DMS114 treated with DMSO at 0.1 percent for 48 hours (cell line): ENCODE measurements around the gene ADAMTS13.
A peak's percentile ranks its signal among the peaks of the same experiment; 100 is the strongest.
"Not testable (repeated sequence)": the region's sequence is repeated elsewhere in the genome, so short reads cannot be mapped to it uniquely, and the experiment has no call there.

Experiments used
- DNase-seq: peaks from one replicate; lab custom pipeline; 2025; ENCODE audit not compliant: unreplicated experiment; lab: John Stamatoyannopoulos, UW

The ADAMTS13 gene

GRCh38 chr9:133421615-133422542 is at the start of gene ADAMTS13:
TSS of gene ADAMTS13 (plus strand) at chr9:133422367. CDS start at chr9:133422444, 77 bp downstream.
- peak; percentile 17 for DNase-seq

DNA sequence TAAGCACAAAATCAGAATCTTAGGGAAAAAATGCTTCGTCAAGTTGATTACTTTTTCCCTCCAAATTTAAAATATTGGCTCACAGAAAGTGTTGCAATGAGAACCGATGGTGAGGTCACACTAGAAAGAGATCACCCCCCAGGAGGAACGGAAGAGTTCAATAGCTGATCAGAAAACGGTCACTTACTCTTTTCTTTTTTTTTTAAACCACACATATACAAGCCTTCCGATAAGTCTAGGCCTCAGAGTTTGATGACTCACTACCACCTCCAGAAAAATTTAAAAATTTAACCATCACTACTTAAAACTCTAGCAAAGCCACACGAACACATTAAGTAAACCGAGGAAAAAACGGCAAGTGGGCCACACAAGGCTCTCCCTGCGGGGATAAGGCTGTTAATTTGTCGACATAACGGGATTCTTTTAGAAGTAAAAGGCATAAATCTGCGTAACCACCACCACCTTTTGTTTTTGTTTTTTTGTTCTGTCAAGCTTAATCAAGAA is 47.5 kb upstream of the ADAMTS13 start:
- DNase-seq = no peak

DNA sequence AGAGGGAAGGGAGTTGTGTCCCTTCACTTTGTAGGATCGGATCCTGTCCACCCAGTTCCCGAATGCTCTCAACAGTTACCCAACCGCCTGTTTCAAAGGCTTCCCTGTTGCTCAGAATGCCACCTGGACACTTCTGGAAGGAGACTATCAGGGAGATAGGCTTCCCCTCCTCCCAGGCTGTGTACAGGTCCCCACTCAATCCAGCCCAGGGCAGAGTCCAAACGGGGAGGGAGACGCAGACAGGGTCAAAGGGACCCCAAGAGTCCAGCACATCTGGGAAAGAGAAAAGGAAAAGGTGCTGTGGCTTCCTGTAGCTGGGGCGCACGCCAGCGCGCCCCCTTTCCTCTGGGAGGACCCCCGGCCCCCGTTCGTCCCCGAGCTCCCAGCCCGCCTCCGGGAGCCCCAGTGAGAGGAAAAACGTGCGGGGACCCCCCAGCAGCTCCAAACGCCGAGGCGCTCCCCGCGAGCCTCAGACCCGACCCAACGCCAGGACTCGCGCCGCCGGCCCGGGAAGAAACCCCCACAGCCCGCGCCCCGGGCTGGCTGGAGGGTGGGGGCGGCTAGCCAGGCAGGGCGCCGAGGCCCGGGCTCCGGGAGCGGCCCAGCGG is 46.9 kb upstream of the ADAMTS13 start:
- DNase-seq = no peak

- peak; percentile 80 for DNase-seq
Measured at GRCh38 chr9:133375724-133376654, 46.2 kb upstream of the ADAMTS13 start, which contains the start of the genes STKLD1 and SURF4. TSS of gene STKLD1 (plus strand) at chr9:133376366. CDS start at chr9:133376474, 108 bp downstream. TSS of gene SURF4 (minus strand) at chr9:133376060. CDS start at chr9:133375969, 91 bp downstream.

DNA sequence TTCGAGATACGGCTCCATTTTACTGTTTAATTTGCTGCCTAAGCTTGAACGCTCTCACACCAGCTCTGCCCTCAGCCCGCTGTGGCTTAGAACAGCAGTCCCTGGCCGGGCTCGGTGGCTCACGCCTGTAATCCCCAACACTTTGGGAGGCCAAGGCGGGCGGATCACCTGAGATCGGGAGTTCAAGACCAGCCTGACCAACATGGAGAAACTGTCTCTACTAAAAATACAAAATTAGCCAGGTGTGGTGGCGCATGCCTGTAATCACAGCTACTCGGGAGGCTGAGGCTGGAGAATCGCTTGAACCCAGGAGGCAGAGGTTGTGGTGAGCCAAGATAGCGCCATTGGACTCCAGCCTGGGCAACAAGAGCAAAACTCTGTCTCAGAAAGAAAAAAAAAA is 44.9 kb upstream of the ADAMTS13 start:
- DNase-seq = not testable (repeated sequence)

DNA sequence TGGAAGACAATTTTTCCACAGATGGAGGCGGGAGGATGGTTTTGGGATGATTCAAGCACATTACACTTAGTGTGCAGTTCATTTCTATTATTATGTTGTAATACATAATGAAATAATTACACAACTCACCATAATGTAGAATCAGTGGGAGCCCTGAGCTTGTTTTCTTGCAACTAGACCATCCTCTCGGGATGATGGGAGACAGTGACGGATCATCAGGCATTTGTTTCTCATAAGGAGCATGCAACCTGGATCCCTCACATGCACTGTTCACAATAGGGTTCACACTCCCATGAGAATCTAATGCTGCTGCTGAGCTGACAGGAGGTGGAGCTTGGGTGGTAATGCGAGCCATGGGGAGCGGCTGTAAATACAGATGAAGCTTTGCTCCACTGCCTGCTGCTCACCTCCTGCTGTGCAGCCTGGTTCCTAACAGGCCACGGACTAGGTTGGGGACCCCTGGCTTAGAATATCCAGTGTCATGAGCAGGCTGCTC is 44.4 kb upstream of the ADAMTS13 start:
- DNase-seq = no peak

DNA sequence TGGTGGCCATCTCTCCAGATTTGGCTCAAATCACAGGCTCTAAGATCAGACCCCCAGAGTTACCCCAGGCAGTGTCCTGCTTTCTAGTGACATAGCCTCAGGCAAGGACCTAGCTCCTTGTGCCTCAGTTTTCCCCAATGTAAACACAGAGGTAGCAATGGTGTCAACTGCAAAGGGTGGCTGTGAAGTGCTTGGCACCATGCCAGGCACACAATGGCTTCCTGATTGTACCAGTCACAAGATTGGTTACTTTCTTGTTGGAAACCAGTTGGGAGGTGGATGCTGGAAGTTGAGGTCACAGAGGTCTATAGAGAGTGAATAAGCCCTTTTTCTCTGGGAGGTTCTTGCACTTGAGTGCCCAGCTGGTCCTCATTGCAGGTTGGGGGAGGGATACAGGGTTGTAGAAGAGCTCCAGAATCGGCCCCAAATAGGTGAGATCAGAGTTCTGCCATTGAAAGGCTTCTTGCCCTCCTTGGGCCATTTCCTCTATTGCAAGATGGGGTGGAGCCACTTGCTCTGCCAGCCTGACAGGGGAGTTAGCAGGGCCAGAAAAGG is 43.7 kb upstream of the ADAMTS13 start:
- no peak for DNase-seq

DNA sequence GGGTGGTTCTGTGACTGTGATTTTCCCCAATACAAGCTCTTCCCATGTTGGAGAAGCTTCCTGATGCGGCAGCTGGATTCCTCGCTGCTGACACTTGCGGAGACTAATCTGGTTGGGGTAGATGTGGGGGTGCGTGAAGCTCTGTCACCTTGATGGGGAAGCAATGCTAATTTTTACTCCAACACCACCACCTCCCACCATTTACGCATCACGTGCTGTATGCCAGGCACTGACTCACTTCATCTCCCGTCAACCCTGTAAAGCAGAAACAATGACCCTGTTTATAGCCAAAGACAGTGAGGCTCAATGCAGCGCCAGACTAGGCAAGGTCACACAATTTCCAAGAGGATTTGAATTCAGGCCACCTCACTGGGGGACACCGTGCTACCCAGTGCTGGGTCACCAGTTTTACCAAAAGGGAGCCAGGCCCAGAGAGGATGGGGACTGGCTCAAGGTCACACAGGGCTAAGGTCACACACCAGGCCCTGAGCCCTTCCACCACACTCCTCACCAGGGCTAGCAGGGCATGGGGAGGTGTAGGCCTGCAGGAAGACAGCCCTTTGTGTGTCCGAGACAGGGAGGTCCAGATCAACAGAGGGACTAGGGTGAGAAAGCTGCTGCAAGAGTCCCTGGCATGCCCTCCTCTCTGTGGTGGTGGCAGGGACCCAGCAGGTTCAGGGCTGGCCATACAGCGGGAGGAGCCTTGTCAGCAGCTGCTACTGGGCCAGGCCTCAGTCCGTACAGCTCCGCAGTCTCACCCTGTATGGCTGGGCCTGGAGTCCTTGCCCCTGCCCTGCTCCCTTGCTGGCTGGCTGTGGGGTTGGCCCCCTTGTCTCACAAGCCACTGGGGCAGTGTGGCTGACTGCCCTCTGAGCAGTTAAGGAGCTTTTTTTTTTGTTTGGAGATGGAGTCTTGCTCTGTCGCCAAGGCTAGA is 42.7 kb upstream of the ADAMTS13 start:
- DNase-seq = no peak

GRCh38 chr9:133380734-133381133 is 41.4 kb upstream of the ADAMTS13 start:
- DNase-seq = no peak

DNA sequence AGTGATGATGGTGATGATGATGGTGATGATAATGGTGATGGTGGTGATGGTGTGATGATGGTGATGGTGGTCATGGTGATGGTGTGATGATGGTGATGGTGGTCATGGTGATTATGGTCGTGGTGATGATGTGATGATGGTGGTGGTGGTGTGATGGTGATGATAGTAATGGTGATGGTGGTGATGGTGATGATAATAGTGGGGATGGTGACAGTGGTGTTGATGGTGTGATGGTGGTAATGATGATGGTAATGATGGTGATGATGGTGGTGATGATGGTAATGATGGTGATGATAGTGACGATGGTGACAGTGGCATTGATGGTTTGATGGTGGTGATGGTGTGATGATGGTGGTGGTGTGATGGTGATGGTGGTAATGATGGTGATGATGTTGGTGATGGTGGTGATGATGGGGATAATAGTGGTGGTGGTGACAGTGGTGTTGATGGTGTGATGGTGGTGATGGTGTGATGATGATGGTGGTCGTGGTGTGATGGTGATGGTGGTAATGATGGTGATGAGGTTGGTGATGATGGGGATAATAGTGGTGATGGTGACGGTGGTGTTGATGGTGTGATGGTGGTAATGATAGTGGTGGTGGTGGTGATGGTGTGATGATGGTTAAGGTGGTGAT is 39.5 kb upstream of the ADAMTS13 start:
- no peak for DNase-seq

GRCh38 chr9:133383438-133383837 is 38.7 kb upstream of the ADAMTS13 start:
- no peak for DNase-seq

DNA sequence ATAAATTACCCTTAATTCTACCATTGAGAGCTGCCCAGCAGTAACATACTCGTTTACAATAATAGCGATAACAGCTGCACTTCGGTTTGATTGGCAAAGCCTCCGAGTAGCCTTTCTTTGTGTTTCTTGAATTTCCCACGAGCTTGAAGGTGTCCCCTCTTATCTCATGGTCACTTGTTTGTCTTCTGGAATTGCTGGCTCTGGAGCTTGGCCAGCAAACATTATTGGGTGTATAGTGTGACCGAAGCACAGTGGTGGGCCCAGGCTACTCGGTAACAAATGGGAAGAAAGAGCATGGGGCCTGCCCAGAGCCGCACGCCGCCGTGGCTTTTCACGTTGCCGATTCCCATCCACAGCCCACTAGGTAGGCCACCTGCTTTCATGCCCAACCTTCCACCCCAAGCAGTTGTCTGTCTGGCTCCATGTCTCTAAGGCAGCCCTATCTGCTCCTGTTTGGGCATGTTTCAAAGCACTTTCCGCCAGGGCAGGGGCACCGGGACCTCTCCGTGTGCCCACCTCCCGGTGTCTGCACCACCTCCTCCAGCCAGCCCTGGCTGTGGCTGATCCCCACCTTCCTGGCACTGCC is 37.3 kb upstream of the ADAMTS13 start:
- DNase-seq = no peak

DNA sequence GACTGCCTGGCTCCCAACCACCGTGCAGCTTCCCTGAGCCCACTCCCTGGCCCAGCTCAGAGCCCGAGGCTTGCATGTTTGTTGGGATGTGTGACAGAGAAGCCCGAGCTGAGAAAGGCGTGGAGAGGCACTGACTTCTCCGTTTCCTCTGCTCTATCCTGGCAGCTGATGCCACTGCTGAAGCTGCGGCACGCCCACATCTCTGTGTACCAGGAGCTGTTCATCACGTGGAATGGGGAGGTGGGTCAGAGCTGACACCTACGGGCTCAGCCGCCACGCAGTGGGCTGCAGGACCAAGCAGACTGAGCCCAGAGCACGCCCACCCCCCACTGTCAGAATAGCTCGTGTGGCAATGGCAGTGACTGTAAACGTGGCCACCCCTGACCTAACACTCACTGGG is 36.7 kb upstream of the ADAMTS13 start:
- no peak for DNase-seq

GRCh38 chr9:133386338-133386737 is 35.8 kb upstream of the ADAMTS13 start:
- no peak for DNase-seq

GRCh38 chr9:133387680-133388079 is 34.5 kb upstream of the ADAMTS13 start:
- no peak for DNase-seq

GRCh38 chr9:133389025-133389557 is 33.1 kb upstream of the ADAMTS13 start:
- no peak for DNase-seq

- DNase-seq = no peak
Measured at GRCh38 chr9:133389562-133389961, 32.6 kb upstream of the ADAMTS13 start.

DNA sequence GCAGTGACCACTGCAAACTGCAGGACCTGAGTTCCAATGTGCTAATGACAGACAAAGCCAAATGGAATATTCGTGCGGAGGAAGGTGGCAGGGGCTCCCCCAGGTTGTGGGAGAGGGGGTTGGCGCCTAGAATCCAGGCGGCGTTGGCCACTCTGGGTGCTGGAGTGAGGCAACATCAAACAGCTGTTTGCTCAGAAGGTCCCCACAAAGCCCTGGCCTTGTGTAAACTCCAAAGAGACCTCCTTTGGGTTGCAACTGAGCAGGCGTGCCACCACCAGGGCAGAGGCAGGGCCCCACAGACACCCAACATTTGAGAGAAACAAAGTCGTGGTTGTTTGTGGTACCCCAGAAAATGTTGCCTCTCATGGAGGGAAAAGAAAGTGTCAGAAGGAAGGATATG is 31.5 kb upstream of the ADAMTS13 start:
- DNase-seq = no peak
